Glutamatergic neuron (in vitro differentiated cells): ENCODE results near the gene CACNA1G. TPM values are rescaled to one million over a fixed set of nuclear protein-coding genes. Genes with fewer than 3 reads are reported as not detected.
A peak's percentile ranks its signal among the peaks of the same experiment; 100 is the strongest.

Experiments
- DNase-seq: peaks from one replicate; pipeline ENCODE4 v3.0.0; 2022
- H3K27ac Mint-ChIP-seq: one replicate; pipeline ENCODE4 v1.8.0; 2020; ENCODE audit warnings: mild to moderate bottlenecking, mixed read lengths, inconsistent platforms; ENCODE audit not compliant: unreplicated experiment
- H3K27me3 Mint-ChIP-seq: one replicate; pipeline ENCODE4 v1.8.0; 2020; ENCODE audit warnings: mild to moderate bottlenecking, moderate library complexity, mixed read lengths, inconsistent platforms; ENCODE audit not compliant: unreplicated experiment
- H3K36me3 Mint-ChIP-seq: one replicate; pipeline ENCODE4 v1.8.0; 2020; ENCODE audit warnings: mild to moderate bottlenecking, mixed read lengths, inconsistent platforms; ENCODE audit not compliant: unreplicated experiment
- H3K4me1 Mint-ChIP-seq: one replicate; pipeline ENCODE4 v1.8.0; 2020; ENCODE audit warnings: mild to moderate bottlenecking, low read depth, mixed read lengths, inconsistent platforms; ENCODE audit not compliant: unreplicated experiment
- H3K4me3 Mint-ChIP-seq: one replicate; pipeline ENCODE4 v1.8.0; 2020; ENCODE audit warnings: mild to moderate bottlenecking, mixed read lengths, inconsistent platforms; ENCODE audit not compliant: unreplicated experiment
- H3K9me3 Mint-ChIP-seq: one replicate; pipeline ENCODE4 v1.8.0; 2020; ENCODE audit warnings: mild to moderate bottlenecking, moderate library complexity, mixed read lengths, inconsistent platforms; ENCODE audit not compliant: unreplicated experiment
- CTCF ChIP-seq: fragments of 200-600 bp; sonication (generic); IDR thresholded peaks from one replicate; pipeline ENCODE4 v1.5.0; 2021; ENCODE audit not compliant: partially characterized antibody, unreplicated experiment
- total RNA-seq: library from RNA; stranded (reverse); fragmentation: NEBNext Ultra II Directional; extraction: Animal tissue kit (Norgen Biotek cat#: 25700); gene quantifications from one replicate; pipeline ENCODE4 v1.2.1, GENCODE V29; 2021; ENCODE audit not compliant: unreplicated experiment

CACNA1G gene
- total RNA-seq, 1 donor from 2014 or later = 2.2 TPM

- TF ChIP-seq CTCF = no peak
- H3K27ac Mint-ChIP-seq = no peak overlapping the region
- H3K36me3 Mint-ChIP-seq = no peaks in the 10 kb centered on the region
- no peak overlapping the region for H3K4me3 Mint-ChIP-seq
- no peaks in the 10 kb centered on the region for H3K9me3 Mint-ChIP-seq
- no peak for DNase-seq
- H3K27me3 Mint-ChIP-seq = peaks cover 5% of the 10 kb centered on the region
- peaks cover 11% of the 10 kb centered on the region for H3K4me1 Mint-ChIP-seq
Observed at GRCh38 chr17:50517011-50517410, 43.5 kb upstream of the CACNA1G start.

- Mint-ChIP-seq H3K36me3 (no peaks in the 10 kb centered on the region), H3K4me3 (no peak overlapping the region), H3K27ac (no peak overlapping the region), H3K27me3 (peaks cover 5% of the 10 kb centered on the region), H3K9me3 (no peaks in the 10 kb centered on the region), H3K4me1 (peaks cover 11% of the 10 kb centered on the region)
- DNase-seq = no peak
- no peak for TF ChIP-seq CTCF
Observed at GRCh38 chr17:50517504-50518383, 42.8 kb upstream of the CACNA1G start.

- H3K9me3 Mint-ChIP-seq = no peaks in the 10 kb centered on the region
- no peak for TF ChIP-seq CTCF
- H3K36me3 Mint-ChIP-seq = no peaks in the 10 kb centered on the region
- H3K27me3 Mint-ChIP-seq = peaks cover 5% of the 10 kb centered on the region
- peaks cover 11% of the 10 kb centered on the region for H3K4me1 Mint-ChIP-seq
- no peak overlapping the region for H3K27ac Mint-ChIP-seq
- H3K4me3 Mint-ChIP-seq = no peak overlapping the region
- DNase-seq = peak; percentile 35
Observed at GRCh38 chr17:50518384-50519023, 42.0 kb upstream of the CACNA1G start.

- no peaks in the 10 kb centered on the region for H3K36me3 Mint-ChIP-seq
- no peaks in the 10 kb centered on the region for H3K9me3 Mint-ChIP-seq
- no peak overlapping the region for H3K4me3 Mint-ChIP-seq
- TF ChIP-seq CTCF = no peak
- DNase-seq = no peak
- H3K4me1 Mint-ChIP-seq = peaks cover 11% of the 10 kb centered on the region
- H3K27ac Mint-ChIP-seq = no peak overlapping the region
- H3K27me3 Mint-ChIP-seq = peaks cover 3% of the 10 kb centered on the region
Observed at GRCh38 chr17:50519141-50519834, 41.2 kb upstream of the CACNA1G start.

- no peak for DNase-seq
- H3K36me3 Mint-ChIP-seq = no peaks in the 10 kb centered on the region
- no peak overlapping the region for H3K27ac Mint-ChIP-seq
- TF ChIP-seq CTCF = no peak
- peaks cover 13% of the 10 kb centered on the region for H3K4me1 Mint-ChIP-seq
- H3K4me3 Mint-ChIP-seq = no peak overlapping the region
- H3K9me3 Mint-ChIP-seq = no peaks in the 10 kb centered on the region
- peaks cover 3% of the 10 kb centered on the region for H3K27me3 Mint-ChIP-seq
Observed at GRCh38 chr17:50520483-50520882, 40.0 kb upstream of the CACNA1G start.
